ENCODE data around the gene IL3. TPM values are rescaled to one million over a fixed set of nuclear protein-coding genes. Genes with fewer than 3 reads are reported as not detected.

Gene IL3
- total and polyA plus RNA-seq, 12 donors, result not detected

DNA sequence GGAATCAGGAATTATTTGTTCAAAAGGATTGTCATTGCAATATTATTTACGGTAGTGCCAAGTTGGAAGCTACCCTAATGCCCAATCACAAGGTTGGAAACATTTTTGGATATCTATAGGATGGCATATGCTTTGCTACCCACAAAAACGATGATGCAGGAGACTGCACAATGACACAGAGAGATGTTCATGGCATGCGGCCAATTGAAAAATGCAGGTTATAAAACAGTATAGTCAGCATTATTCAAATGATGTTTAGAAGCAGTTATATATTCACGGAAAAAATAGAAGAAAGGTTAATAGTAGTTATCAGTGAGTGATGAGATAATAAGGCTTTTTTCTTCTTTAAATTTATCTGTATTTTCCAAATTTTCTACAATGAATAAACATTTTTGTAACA, 43.1 kb upstream of the IL3 start:
- Histone ChIP-seq H3K4me1 (peaks cover 0 to 15% (median 4%) of the 10 kb centered on the region in 9 donors), H3K36me3 (no peaks in the 10 kb centered on the region), H3K4me3 (no peak overlapping the region), H3K9me3 (no peaks in the 10 kb centered on the region), H3K27ac (no peak overlapping the region), H3K27me3 (peaks cover 0 to 30% (median 15%) of the 10 kb centered on the region in 7 donors)
- ATAC-seq (no peak), DNase-seq (no peak)
- WGBS, 2 donors, result 33 to 34% methylated on average over 4 of the region's 4 CpGs
- intact Hi-C loops (cut with DNase I), result no loop called here
- TF ChIP-seq, protein P1, sequence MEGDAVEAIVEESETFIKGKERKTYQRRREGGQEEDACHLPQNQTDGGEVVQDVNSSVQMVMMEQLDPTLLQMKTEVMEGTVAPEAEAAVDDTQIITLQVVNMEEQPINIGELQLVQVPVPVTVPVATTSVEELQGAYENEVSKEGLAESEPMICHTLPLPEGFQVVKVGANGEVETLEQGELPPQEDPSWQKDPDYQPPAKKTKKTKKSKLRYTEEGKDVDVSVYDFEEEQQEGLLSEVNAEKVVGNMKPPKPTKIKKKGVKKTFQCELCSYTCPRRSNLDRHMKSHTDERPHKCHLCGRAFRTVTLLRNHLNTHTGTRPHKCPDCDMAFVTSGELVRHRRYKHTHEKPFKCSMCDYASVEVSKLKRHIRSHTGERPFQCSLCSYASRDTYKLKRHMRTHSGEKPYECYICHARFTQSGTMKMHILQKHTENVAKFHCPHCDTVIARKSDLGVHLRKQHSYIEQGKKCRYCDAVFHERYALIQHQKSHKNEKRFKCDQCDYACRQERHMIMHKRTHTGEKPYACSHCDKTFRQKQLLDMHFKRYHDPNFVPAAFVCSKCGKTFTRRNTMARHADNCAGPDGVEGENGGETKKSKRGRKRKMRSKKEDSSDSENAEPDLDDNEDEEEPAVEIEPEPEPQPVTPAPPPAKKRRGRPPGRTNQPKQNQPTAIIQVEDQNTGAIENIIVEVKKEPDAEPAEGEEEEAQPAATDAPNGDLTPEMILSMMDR (IDR thresholded peaks at IDR 0.05), result no peak

DNA sequence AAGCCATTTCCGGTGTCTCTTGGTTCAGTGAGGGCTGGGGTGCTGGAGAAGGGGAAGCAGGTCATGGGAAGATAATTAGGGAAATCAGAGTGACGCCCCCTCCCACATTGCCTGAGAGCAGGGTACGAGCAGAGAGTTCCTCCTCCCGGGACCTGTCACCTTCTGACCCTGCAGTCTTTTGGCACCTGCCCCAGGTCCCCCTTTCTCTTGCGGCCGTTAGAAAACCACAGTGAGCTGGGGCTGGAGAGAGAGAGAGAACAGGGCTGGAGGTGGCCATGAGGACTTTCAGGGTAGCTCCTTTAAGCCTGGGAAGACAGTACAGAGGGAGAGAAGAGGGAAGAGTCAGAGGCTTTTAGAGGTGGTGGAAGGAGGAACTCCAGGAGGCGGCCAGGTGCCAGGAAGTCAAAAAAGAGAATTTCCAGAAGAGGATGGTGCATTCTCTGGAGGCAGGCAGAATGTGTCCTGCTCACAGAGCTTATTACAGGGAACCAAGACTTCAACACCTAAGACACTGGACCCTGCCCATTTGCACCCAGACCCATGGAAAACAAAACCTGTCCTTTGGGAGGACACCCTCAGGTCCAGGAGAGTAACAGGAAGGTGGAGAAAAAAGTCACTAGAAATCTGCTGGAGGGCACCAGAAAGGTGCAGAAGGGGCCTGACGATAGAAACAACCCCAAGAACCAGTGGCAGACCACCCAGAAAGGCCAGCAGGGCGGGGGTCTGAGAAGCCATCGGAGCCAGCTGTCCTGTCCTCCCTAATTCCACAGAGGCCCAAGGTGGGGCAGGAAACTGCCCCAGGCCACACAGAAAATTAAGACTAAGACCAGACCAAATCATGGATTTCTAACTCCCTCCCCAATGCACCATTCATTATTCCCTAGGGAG, 42.5 kb upstream of the IL3 start:
- no peak overlapping the region for H3K27ac ChIP-seq
- no peaks in the 10 kb centered on the region for H3K9me3 ChIP-seq
- ATAC-seq (no peak), DNase-seq (no peak)
- intact Hi-C loops (cut with DNase I), result no loop called here
- TF ChIP-seq, protein P1 (IDR thresholded peaks at IDR 0.05), result no peak
- peaks cover 0 to 27% (median 14%) of the 10 kb centered on the region in 7 donors for H3K27me3 ChIP-seq
- 24 to 31% methylated on average over 10 of the region's 10 CpGs for WGBS, 2 donors
- peaks cover 0 to 9% (median 4%) of the 10 kb centered on the region in 9 donors for H3K4me1 ChIP-seq
- H3K36me3 ChIP-seq, result no peaks in the 10 kb centered on the region
- no peak overlapping the region for H3K4me3 ChIP-seq

DNA sequence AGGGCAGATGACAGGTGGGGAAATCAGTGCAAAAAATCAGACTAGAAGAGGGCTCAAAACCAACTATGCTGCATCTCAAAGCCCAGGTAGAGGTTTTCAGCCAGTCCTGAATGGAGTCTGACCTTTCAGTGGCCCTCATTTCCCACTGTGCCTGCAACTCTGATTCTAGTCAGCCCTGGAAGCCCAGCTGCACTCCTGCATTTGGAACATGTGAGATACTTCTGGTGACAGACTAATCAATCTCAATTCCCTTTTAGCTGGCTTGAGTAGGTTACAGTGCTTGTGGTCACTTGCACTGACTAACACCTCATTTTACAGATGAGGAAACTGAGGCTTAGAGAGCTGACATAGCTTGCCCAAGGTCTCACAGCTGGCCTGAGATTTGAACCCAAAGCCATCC, 41.1 kb upstream of the IL3 start:
- DNase-seq (no peak), ATAC-seq (no peak)
- TF ChIP-seq, protein P1 (IDR thresholded peaks at IDR 0.05), result no peak
- Histone ChIP-seq H3K27ac (peak overlapping the region in 1 of 10 donors; percentile 62), H3K4me1 (peaks cover 0 to 4% (median 0%) of the 10 kb centered on the region in 9 donors), H3K36me3 (no peaks in the 10 kb centered on the region), H3K27me3 (peaks cover 0 to 26% (median 14%) of the 10 kb centered on the region in 7 donors), H3K9me3 (no peaks in the 10 kb centered on the region), H3K4me3 (no peak overlapping the region)
- intact Hi-C loops (cut with DNase I), result no loop called here

DNA sequence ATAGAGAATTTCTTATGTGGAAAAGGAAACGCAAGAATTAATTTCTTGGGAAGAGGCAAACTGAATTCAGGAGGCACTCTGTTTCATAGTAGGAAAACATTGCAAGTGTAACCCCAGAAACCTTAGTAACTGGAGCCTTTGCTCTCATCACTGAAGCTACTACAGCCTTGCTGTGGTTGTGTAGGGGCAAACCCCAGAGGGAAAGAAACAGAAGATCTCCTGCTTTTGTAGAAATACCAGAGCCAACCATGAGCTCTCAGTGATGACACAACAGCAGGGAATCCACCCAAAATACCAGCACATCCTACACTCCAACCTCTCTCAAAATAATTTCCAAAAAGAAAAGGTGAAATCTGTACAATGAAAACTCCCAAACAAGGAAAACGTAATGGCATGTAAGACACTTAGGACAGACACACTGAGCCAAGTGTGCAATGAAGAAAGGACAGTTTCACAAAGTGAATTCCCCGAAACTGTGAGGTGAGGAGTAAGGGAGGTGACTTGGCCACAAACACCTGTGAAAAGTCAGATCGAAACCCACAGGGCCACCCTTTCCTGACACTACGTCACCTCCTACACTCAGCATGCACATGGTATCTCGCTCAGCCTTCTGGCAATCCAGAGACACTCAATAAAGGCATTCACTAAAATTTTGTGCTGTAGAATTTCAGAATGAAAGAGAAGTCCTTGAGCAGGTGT, 40.4 kb upstream of the IL3 start:
- peak overlapping the region in 1 of 10 donors; percentile 62 for H3K27ac ChIP-seq
- intact Hi-C loops (cut with DNase I), result no loop called here
- WGBS, 2 donors, result 74 to 83% methylated on average over 6 of the region's 6 CpGs

More for the DNA sequence above, 40.4 kb upstream of the IL3 start:
- Histone ChIP-seq H3K36me3 (no peaks in the 10 kb centered on the region), H3K4me1 (peaks cover 0 to 4% (median 0%) of the 10 kb centered on the region in 9 donors), H3K4me3 (no peak overlapping the region), H3K27me3 (peaks cover 0 to 32% (median 14%) of the 10 kb centered on the region in 7 donors), H3K9me3 (no peaks in the 10 kb centered on the region)
- TF ChIP-seq, protein P1 (IDR thresholded peaks at IDR 0.05), result no peak
- no peak for DNase-seq
- no peak for ATAC-seq
